GM18526 (cell line): Measurements from ENCODE around the gene DUSP23.

Experiments
- POLR2A ChIP-seq: IDR thresholded peaks from 3 replicates; pipeline ENCODE4 v1.6.1; 2011; ENCODE audit not compliant: insufficient read length; ENCODE audit errors: extremely low read depth

The DUSP23 gene

GRCh38 chr1:159815926-159816325 lies 35.2 kb downstream of the DUSP23 start:
- TF ChIP-seq POLR2A: no peak

- no peak for TF ChIP-seq POLR2A
Observed at GRCh38 chr1:159817276-159818041, 36.7 kb downstream of the DUSP23 start.

GRCh38 chr1:159821171-159821867 lies 40.6 kb downstream of the DUSP23 start:
- TF ChIP-seq POLR2A: no peak

- TF ChIP-seq POLR2A: no peak
Observed at GRCh38 chr1:159823406-159823805, 42.6 kb downstream of the DUSP23 start.

- no peak for TF ChIP-seq POLR2A
Observed at GRCh38 chr1:159825564-159825963, 44.8 kb downstream of the DUSP23 start.

- TF ChIP-seq POLR2A: no peak
Observed at GRCh38 chr1:159826441-159827101, 45.8 kb downstream of the DUSP23 start, which contains the start of gene SLAMF8. TSS of gene SLAMF8 (plus strand) at chr1:159826873. CDS start at chr1:159826899, 26 bp downstream.

- TF ChIP-seq POLR2A: no peak
Observed at GRCh38 chr1:159827102-159827490, 46.3 kb downstream of the DUSP23 start.

GRCh38 chr1:159827549-159827948 lies 46.8 kb downstream of the DUSP23 start:
- TF ChIP-seq POLR2A: no peak

- no peak for TF ChIP-seq POLR2A
Observed at GRCh38 chr1:159828176-159828575, 47.4 kb downstream of the DUSP23 start.

GRCh38 chr1:159828581-159829272 lies 48.0 kb downstream of the DUSP23 start:
- TF ChIP-seq POLR2A: no peak

GRCh38 chr1:159829273-159829634 lies 48.5 kb downstream of the DUSP23 start:
- TF ChIP-seq POLR2A: no peak

GRCh38 chr1:159829822-159830465 lies 49.2 kb downstream of the DUSP23 start:
- TF ChIP-seq POLR2A: no peak

GRCh38 chr1:159830722-159831121 lies 50.0 kb downstream of the DUSP23 start:
- no peak for TF ChIP-seq POLR2A

- no peak for TF ChIP-seq POLR2A
Observed at GRCh38 chr1:159831412-159832141, 50.8 kb downstream of the DUSP23 start.
